Adipose tissue (tissue), 3 donors: ENCODE measurements around the gene ITGA5. TPM values are rescaled to one million over a fixed set of nuclear protein-coding genes. Genes with fewer than 3 reads are reported as not detected.
"Not testable (repeated sequence)": the region's sequence is repeated elsewhere in the genome, so short reads cannot be mapped to it uniquely, and the experiment has no call there.

ENCODE experiments used
- H3K27ac ChIP-seq: one replicate; pipeline ENCODE4 v1.5.1; 2013; ENCODE audit warnings: low read depth, low read length
- WGBS, 3 donors: extraction: QIAGEN DNeasy Blood & Tissue Kit; methylation state at CpG; one replicate each; pipeline ENCODE4 v1.1.7; 2013; 5-methylcytosine and 5-hydroxymethylcytosine counted together
- polyA plus RNA-seq, 3 donors: library from polyadenylated mRNA; stranded (reverse); fragments of 200-250 nt; gene quantifications; one replicate each; pipeline ENCODE4 v1.2.3, GENCODE V29; 2013
- donor health status: healthy with polysubstance abuse.
- donor health status: Bipolar disorder and iron deficiency.
- donor health status: healthy.

The ITGA5 gene
- polyA plus RNA-seq, 3 donors: 17.6 to 79.0 (median 61.3) TPM

DNA sequence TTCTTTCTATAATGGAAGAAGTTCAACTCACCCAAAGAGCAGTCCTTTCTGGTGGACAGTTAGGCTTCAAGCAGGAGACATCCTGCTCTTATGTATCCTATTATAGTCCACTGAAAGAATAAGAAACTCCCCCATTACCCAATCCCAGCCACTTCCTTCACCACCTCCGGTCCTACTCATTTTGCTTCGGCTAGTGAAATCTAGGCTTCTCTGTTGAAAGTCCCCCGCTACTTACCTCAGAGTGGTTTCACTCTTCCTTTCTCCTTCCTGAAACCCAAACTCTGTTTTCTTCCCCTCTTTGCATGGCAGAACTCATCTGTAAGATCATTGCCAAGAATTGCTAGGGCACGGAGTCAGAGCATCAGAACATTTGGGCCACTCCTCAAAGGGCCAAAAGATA, 54.7 kb downstream of the ITGA5 start, which contains the start of gene GPR84:
Gene GPR84, minus strand, starts transcription at position 74 of the 400 bp plus-strand sequence. CDS start 635 bp downstream, outside the sequence.
- WGBS, 3 donors: 37 to 85% (median 39%) methylated on average over 4 of the region's 4 CpGs
- no peak within 1 kb of the TSS for H3K27ac ChIP-seq

- no peak overlapping the region for H3K27ac ChIP-seq
- 73 to 83% (median 77%) methylated on average over 6 of the region's 6 CpGs for WGBS, 3 donors
Measured at GRCh38 chr12:54363618-54364017, 55.4 kb downstream of the ITGA5 start.

DNA sequence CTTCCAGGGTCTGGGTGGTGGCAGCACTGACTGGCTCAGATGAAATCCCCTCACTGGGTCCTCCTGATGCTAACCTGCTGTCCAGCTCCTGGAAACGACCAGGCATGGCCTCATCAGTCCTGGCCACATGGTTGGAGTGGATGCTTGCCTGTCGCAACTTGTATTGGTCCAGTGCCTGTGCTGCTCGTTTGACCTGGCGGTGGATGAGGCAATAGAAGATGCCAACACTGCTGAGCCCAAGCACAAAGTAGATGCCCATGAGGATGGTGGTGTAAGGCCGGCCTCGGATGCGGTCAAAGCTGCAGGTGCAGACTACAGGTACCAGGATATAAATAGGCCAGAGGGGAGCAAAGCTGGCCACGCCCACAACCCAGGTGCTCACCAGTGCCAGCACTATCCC, 56.0 kb downstream of the ITGA5 start:
- H3K27ac ChIP-seq: no peak overlapping the region
- WGBS, 3 donors: 61 to 85% (median 73%) methylated on average over 8 of the region's 8 CpGs

DNA sequence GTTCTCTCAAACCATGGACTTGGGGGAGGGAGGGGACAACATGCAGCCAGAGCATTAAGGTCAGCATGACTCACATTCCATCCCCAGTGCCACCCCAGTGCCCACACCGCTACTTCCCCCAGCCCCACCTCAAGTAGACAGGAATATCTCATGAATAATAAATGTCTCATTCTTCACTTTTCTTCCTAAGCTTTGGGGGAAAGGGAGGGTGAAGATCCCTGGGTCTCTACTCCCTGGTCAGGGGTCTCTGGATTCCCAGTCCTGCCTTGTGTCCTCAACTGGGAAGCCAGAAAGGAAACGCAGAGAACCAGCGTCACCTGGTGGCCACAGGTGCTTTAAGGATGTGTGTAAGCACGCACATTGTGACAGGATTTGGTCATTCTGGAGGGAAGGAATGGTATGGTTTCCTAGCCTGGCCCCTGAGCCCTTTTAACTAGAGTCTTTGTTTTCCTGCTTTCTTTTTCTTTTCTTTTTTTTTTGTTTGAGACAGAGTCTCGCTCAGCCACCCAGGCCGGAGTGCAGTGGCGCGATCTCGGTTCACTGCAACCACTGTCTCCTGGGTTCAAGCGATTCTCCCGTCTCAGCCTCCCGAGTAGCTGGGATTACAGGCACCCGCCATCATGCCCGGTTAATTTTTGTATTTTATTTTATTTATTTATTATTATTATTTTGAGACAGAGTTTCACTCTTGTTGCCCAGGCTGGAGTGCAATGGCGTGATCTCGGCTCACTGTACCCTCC, 58.2 kb downstream of the ITGA5 start:
- no peak overlapping the region for H3K27ac ChIP-seq
- 59 to 73% (median 71%) methylated on average over 16 of the region's 16 CpGs for WGBS, 3 donors

- no peak overlapping the region for H3K27ac ChIP-seq
- 51 to 58% (median 52%) methylated on average over 9 of the region's 9 CpGs for WGBS, 3 donors
Measured at GRCh38 chr12:54359762-54360351, 59.2 kb downstream of the ITGA5 start.

GRCh38 chr12:54358945-54359761, 59.9 kb downstream of the ITGA5 start:
- 0 to 2% (median 1%) methylated on average over 40 of the region's 40 CpGs for WGBS, 3 donors
- peak overlapping the region; percentile 13 for H3K27ac ChIP-seq

DNA sequence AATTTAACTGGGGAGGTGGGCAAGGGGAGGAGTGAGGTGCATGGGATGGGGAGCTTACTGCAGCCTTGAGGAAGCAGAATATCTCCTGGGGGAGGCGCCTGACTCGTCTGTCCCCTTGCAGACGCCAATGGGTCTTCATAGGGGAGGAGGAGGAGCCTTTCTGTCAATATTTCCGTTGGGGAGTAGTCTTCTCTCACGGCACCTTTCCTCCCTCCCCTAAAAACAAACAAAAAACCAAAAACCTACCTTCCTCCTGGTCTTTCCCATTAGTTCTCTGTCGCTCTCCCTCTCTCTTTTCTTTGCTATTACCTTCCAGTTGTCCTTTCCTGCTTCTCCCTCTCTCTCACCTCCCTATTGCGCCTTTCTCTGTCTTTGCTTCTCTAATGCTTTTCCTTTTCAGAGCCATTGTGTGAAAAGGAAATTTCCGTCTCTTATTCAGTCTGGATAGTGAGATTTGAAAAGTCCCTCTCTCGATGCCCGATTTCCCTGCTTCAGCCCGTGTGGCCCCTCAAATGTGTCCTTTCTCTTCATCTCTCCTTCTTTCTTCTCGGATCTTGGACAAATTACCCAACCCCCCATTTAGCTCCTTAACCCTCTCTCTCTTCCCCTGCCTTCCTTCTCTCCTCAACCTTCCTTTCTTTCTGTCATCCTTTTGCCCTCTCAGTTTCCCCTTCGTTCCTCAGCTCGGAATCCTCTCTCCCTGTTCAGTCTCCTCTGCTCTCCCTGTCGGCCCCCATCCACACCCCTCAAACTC, 60.7 kb downstream of the ITGA5 start:
- H3K27ac ChIP-seq: peak overlapping the region; percentile 13
- 8 to 12% (median 9%) methylated on average over 15 of the region's 15 CpGs for WGBS, 3 donors

DNA sequence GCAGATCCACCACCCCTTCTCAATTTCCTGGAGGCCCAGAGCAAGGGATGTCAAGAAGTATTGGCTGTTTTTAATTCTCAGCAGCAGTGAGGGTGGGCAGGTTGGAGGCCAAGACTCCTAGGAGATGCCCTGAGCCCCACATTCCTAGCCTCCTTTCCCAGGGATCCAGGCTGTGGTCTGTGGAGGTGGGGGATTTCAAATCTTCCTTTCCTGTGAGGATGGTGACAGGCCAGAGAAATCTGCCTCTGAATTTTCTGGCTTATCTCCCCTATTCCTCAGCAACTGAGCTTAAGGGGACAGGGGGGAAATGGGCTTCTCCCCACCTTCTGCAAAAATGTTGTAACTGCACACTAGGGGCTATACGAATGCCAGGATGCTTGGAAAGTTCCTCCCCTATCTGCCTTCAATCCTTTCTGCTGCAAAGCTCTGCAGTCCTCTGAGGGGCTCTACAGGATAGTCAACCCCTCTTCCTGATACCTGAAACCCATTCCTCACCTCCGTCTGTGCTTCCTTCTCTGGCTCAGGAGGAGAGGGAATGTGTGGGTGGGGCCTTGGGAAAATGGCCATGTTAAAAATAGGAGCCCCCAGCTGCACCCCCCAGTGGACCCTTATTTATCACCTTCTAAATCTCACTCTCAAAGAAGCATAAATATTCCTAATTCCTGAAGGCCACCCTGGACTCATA, 61.4 kb downstream of the ITGA5 start:
- 55 to 65% (median 59%) methylated on average over 2 of the region's 2 CpGs for WGBS, 3 donors
- no peak overlapping the region for H3K27ac ChIP-seq

DNA sequence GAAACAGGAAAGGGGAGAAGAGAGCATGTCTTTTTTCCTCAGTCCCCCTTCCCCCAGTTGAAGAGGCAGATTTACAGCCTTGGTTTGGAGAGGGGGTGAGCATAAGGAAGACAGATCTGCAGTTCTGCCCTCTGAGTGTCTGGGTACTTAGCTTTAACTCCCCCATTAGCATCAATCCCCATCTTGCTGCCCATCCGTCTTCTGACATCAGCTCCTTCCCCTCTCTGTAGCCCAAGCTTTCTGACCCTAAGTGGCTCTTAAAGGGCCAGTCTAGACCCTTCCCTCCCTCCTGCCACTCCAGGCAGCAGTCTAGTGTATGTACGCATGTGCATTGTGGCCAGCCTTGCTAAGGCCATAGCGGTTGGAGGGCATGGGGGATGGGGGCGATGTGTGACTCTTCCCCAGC, 62.1 kb downstream of the ITGA5 start:
- no peak overlapping the region for H3K27ac ChIP-seq
- 82 to 92% (median 88%) methylated on average over 4 of the region's 4 CpGs for WGBS, 3 donors

DNA sequence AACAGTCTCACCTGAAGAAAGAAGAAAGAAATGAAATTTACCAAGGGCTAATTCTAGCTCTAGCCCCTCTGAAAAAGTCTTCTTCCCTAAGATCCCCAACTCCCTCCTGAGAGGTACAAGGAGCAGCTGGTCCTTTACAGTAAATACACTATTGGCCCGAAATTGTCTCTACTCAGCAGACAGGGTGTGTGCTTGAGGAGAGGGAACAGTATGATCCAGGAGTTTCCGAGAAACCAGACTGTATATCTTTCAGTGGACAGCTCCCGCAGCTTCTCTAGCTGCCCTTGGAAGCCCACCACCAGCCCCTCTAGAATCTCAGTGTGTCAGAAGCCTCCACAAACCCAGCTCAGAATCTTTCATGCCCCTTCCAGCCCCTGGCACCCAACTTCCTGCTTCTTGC, 62.8 kb downstream of the ITGA5 start:
- H3K27ac ChIP-seq: no peak overlapping the region
- WGBS, 3 donors: 65 to 77% (median 71%) methylated on average over 3 of the region's 3 CpGs

DNA sequence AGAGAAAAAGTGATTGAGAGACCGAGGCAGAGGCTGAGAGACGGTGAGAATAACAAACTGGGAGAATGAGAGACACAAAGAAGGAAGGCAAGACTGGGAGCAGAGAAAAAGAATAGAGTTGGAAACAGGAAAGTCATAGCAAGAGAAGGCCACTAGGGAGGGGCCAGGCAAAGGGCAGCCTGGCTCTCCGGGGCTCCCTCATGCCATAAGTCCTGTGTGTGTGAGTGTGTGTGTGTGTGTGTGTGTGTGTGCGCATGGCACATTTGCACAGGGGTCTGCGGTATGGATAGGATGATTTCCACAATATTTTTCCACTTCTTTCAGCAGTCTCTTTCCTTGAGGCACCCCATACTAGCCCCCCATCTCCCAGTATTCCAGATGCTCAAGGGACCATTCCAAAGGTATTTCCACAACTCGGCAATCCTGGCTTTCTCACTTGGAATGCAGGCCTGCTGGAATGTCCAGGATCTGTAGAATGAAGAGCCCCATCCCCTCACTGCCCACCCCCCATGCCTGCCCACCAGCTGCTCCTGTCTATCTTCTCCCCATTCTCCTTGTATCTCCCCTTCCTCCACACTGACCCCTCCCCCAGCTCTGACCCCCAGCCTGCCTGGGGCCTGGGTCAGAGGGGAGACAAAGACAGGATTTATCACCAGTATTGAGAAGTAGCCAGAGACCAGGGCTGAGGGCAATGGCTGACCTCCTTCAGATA, 63.8 kb downstream of the ITGA5 start:
- H3K27ac ChIP-seq: no peak overlapping the region
- WGBS, 3 donors: 72 to 84% (median 82%) methylated on average over 6 of the region's 6 CpGs

GRCh38 chr12:54354271-54354670, 64.8 kb downstream of the ITGA5 start:
- not testable (repeated sequence) for H3K27ac ChIP-seq
- 68 to 87% (median 84%) methylated on average over 7 of the region's 7 CpGs for WGBS, 3 donors

GRCh38 chr12:54352891-54353874, 65.9 kb downstream of the ITGA5 start:
- 17 to 56% (median 44%) methylated on average over 1 of the region's 1 CpG for WGBS, 3 donors
- no peak overlapping the region for H3K27ac ChIP-seq

DNA sequence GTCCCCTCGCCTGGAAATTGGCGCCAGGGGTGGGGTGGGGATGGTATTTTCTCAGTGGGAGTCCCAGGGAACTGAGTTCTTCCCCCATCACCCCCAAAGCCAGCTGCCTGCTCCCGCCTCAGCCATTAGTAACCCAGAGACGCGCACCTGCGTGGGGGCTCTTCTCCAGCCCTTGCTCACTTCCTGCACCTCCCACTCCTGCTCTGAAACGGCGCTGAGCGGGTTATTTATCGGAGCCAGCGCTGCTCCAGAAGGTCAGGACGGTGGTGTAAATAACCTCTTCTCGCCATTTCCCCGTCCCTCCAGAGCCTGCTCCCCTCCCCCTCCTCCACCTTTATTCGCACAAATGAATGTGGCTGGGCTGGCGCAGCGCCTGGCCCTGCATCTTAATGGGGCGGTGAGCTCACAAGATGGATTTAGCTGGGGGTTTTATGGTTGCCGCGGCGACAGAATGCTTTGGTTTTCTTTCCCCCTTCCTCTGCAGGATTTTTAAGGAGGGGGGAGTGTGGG, 67.0 kb downstream of the ITGA5 start:
- 14 to 31% (median 31%) methylated on average over 21 of the region's 21 CpGs for WGBS, 3 donors
- H3K27ac ChIP-seq: no peak overlapping the region

GRCh38 chr12:54351341-54351740, 67.7 kb downstream of the ITGA5 start:
- 71 to 76% (median 73%) methylated on average over 4 of the region's 4 CpGs for WGBS, 3 donors
- H3K27ac ChIP-seq: no peak overlapping the region

- 50 to 71% (median 70%) methylated on average over 3 of the region's 3 CpGs for WGBS, 3 donors
- H3K27ac ChIP-seq: no peak overlapping the region
Measured at GRCh38 chr12:54350743-54351142, 68.3 kb downstream of the ITGA5 start.
